ENCODE results near the gene CUEDC1.

DNA sequence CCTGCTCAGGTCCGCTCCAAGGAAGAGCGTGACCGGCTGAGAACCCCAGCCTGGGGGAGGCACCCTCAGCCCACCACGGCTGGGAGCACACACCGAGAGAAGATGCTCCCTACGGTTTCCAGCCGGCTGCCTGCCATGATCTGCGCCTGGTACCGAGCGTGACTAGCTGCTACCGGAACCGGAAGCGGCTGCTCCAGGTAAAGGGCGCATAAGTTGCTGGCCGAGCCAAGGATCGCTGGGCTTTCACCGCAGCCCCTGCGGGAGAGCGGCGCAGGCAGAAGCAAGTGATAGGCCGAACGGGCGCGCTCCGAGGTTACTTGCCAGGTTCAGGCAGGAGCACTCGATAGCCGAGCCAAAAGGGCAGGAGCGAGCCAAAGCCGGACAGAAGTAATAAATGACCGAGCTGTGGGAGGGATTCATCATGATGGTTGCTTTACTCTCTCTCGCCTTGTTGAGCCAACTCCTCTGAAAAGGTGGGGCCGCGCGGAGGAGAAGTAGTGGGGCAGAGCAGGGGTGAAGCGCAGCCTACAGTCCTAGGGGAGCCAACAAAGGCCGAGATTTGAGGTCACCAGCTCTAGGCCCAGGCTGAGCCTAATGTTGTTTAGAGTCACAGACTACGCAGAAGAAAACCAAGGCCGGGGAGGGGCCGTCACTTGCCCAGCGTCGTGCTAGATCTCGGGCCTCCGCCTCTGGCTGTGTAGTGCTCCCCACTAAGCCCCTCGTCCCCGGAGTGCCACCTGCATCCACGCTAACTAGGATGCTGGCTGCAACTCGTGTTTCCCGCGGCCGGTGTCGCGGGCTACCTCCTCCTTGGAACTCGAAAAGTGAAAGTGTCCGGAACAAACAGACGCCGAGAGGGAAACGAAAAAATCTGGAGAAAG is 105.1 kb downstream of the CUEDC1 start, which contains the start of gene MRPS23:
- TF ChIP-seq CTCF (IDR thresholded peaks at IDR 0.05; ENCODE audit: borderline replicate concordance, extremely low read depth, low read length, poor library complexity, severe bottlenecking) (no peak), EZH2 (IDR thresholded peaks at IDR 0.05; ENCODE audit: borderline replicate concordance, low read depth, low read length, severe bottlenecking) (no peak)

Data from DND-41 (cell line).